DND-41 (cell line): ENCODE results near the gene SLC28A3.
"Not testable (repeated sequence)": the region's sequence is repeated elsewhere in the genome, so short reads cannot be mapped to it uniquely, and the experiment has no call there.

Experiments
- CTCF ChIP-seq: IDR thresholded peaks from 2 replicates; pipeline ENCODE4 v1.5.1; 2012; ENCODE audit warnings: borderline replicate concordance, low read length, moderate library complexity, mild to moderate bottlenecking; ENCODE audit not compliant: poor library complexity, severe bottlenecking; ENCODE audit errors: extremely low read depth
- EZH2 ChIP-seq: IDR thresholded peaks from 3 replicates; pipeline ENCODE4 v1.6.1; 2012; ENCODE audit warnings: borderline replicate concordance, low read depth, mild to moderate bottlenecking, moderate library complexity, low read length, inconsistent platforms; ENCODE audit not compliant: severe bottlenecking

GRCh38 chr9:84390254-84390653, 49.7 kb upstream of the SLC28A3 start:
- TF ChIP-seq CTCF, EZH2: not testable (repeated sequence)
